ENCODE results near the gene TMEM190.

DNA sequence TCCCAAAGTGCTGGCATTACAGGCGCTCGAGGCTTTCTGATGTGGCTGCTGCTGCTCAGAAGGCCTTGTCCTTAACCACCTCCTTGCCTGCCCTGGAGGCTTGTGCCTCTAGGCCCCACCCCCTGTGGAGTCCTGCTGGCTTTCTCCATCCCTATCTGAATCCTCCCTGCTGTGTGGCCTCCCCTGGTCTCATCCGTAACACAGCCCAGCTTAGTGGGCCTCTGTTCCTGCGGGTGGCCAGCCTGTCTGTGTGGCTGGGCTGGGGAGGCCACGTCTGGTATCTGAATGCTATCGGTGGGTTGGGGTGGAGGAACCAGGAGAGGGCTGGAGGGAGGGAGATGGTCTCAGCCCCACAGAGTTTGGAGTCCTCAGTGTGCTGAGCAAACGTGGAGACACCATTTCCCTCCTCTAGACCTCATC lies 13.8 kb downstream of the TMEM190 start:
- TF ChIP-seq POLR2AphosphoS5 (IDR thresholded peaks at IDR 0.05; ENCODE audit: control insufficient read depth, insufficient read depth, low read depth, low read length) = peak; percentile 44; the same call in 1 of the 2 replicates
- no peak for TF ChIP-seq JUNB (CRISPR knock-in tag; conservative IDR thresholded peaks at IDR 0.05)
- TF ChIP-seq TEAD2 (tag; IDR thresholded peaks at IDR 0.05) = no peak
- TF ChIP-seq ZNF184 (CRISPR knock-in tag; IDR thresholded peaks at IDR 0.05) = no peak
- TF ChIP-seq EP300 (IDR thresholded peaks at IDR 0.05; ENCODE audit: low read length) = no peak
- TF ChIP-seq, protein P1, sequence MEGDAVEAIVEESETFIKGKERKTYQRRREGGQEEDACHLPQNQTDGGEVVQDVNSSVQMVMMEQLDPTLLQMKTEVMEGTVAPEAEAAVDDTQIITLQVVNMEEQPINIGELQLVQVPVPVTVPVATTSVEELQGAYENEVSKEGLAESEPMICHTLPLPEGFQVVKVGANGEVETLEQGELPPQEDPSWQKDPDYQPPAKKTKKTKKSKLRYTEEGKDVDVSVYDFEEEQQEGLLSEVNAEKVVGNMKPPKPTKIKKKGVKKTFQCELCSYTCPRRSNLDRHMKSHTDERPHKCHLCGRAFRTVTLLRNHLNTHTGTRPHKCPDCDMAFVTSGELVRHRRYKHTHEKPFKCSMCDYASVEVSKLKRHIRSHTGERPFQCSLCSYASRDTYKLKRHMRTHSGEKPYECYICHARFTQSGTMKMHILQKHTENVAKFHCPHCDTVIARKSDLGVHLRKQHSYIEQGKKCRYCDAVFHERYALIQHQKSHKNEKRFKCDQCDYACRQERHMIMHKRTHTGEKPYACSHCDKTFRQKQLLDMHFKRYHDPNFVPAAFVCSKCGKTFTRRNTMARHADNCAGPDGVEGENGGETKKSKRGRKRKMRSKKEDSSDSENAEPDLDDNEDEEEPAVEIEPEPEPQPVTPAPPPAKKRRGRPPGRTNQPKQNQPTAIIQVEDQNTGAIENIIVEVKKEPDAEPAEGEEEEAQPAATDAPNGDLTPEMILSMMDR (IDR thresholded peaks at IDR 0.05 in 2 of 3, conservative IDR thresholded peaks at IDR 0.05 in 1 of 3; ENCODE audit: insufficient read depth in 2 of 3, low read depth in 1 of 3, low read length in 3 of 3) = no peak
- no peak for TF ChIP-seq SRSF7 (optimal IDR thresholded peaks at IDR 0.05; ENCODE audit: low read depth, low read length)

All from K562 (cell line).